SH-SY5Y (cell line): ENCODE data around the gene ULK2.

Source experiments
- GATA2 ChIP-seq: IDR thresholded peaks from 2 replicates; pipeline ENCODE4 v1.6.1; 2011; ENCODE audit warnings: mild to moderate bottlenecking, low read depth, low read length
- GATA3 ChIP-seq: IDR thresholded peaks from 2 replicates; pipeline ENCODE4 v1.6.1; 2011; ENCODE audit warnings: low read depth, mild to moderate bottlenecking, low read length, moderate library complexity

DNA sequence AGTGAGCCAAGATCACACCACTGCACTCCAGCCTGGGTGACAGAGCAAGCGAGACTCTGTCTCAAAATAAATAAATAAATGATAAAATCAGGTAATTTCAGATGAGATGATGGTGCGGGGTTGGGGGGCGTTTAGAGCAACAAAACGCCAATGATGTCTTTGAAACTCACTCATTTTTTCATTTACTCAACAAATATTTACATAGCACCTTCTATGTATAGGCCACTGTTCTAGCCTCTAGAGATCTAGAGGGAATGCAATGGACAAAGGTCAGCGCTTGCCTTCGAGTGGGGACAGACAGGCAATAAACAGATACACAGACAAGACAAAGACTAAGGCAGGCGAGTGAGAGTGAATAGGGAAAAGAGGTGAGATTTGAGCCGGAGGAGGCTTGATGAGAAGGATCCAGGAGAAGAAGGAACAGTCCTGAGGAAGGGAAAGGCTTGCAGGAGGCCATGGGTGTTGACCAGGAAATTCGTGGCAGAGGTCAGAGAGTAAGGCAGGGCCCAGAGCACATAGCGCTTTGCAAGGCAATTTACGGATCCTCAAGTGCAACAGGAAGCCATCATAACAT is 133.7 kb downstream of the ULK2 start:
- no peak for TF ChIP-seq GATA3
- no peak for TF ChIP-seq GATA2
